Breast epithelium (tissue), 4 donors: Measurements from ENCODE around the gene NEU1. TPM values are rescaled to one million over a fixed set of nuclear protein-coding genes. Genes with fewer than 3 reads are reported as not detected.
A peak's percentile ranks its signal among the peaks of the same experiment; 100 is the strongest.
"Not testable (repeated sequence)": the region's sequence is repeated elsewhere in the genome, so short reads cannot be mapped to it uniquely, and the experiment has no call there.

Experiments used
- DNase-seq, 2 donors: peaks; one replicate each; pipeline ENCODE4 v3.0.0-alpha.2; 2019; ENCODE audit warnings: low spot score in 2 of 2
- H3K27ac ChIP-seq, 2 donors: fragments of 200-600 bp; sonication (generic) in 1 of 2; one replicate each; pipeline ENCODE4 v1.5.1; 2016 to 2019; ENCODE audit warnings: mild to moderate bottlenecking in 1 of 2
- H3K27me3 ChIP-seq, 2 donors: fragments of 200-600 bp; sonication (generic) in 1 of 2; one replicate each; pipeline versions ENCODE4 v1.5.1 to v1.6.0; 2017 to 2019; ENCODE audit warnings: control low read depth in 1 of 2, mild to moderate bottlenecking in 1 of 2
- H3K36me3 ChIP-seq: fragments of 200-600 bp; one replicate; pipeline ENCODE4 v1.5.1; 2019
- H3K4me1 ChIP-seq, 2 donors: fragments of 200-600 bp; sonication (generic); one replicate each; pipeline ENCODE4 v1.5.1; 2016 to 2019; ENCODE audit warnings: control low read depth in 1 of 2
- H3K4me3 ChIP-seq, 3 donors: fragments of 200-600 bp; sonication (generic); 1 replicate in 2 of 3; 2 replicates in 1 of 3; pipeline ENCODE4 v1.5.1; 2016 to 2019; ENCODE audit warnings: mild to moderate bottlenecking in 3 of 3, moderate library complexity in 2 of 3
- H3K9me3 ChIP-seq, 2 donors: fragments of 200-600 bp; sonication (generic) in 1 of 2; one replicate each; pipeline ENCODE4 v1.5.1; 2016 to 2019; ENCODE audit warnings: control low read depth in 1 of 2
- CTCF ChIP-seq, 3 donors: fragments of 450-650 bp; IDR thresholded peaks; one replicate each; pipeline ENCODE4 v1.5.1; 2016 to 2017; ENCODE audit warnings: antibody characterized with exemption in 3 of 3, mild to moderate bottlenecking in 3 of 3, moderate library complexity in 3 of 3
- POLR2A ChIP-seq: fragments of 450-650 bp; IDR thresholded peaks from one replicate; pipeline ENCODE4 v1.6.1; 2016; ENCODE audit warnings: antibody characterized with exemption, mild to moderate bottlenecking, moderate library complexity
- POLR2AphosphoS5 ChIP-seq, 3 donors: sonication (generic); formaldehyde crosslinking; IDR thresholded peaks; one replicate each; pipeline ENCODE4 v1.6.1; 2017; ENCODE audit warnings: antibody characterized with exemption in 3 of 3
- intact Hi-C: fragments of 100-400 bp; cut with DNase I; formaldehyde crosslinking; loops from one replicate; pipeline ENCODE4 v1.15.1; 2023; ENCODE audit warnings: low total_unique reads
- total RNA-seq, 3 donors: library from RNA; depleted of rRNA; stranded (reverse); fragments of >200 nt; gene quantifications; one replicate each; pipeline ENCODE4 v1.1.0, GENCODE V29; 2016

Gene NEU1
- total RNA-seq, 3 donors from 2014 or later = 44.6 to 57.3 (median 48.9) TPM

DNA sequence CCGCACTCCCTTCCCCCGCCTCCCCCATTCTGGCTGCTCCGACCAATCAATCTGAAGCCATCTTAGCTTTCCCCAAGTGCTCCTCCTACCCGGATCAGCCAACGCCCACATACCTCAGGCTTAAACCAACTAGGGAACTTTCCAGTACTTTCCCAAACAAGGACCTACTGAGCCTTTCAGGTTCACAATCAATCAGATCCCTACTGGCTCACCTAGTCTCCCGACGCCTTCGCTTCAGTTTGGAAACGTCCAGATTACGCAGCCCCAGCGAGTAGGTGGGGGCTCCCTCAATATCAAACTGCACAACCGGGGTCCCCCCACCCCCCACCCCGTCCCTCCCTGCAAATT is 48.0 kb downstream of the NEU1 start:
- intact Hi-C loops = no loop called here
- H3K4me3 ChIP-seq = peak overlapping the region; percentile 57 to 75 (median 64)
- TF ChIP-seq CTCF (IDR thresholded peaks at IDR 0.05) (no peak), POLR2AphosphoS5 (IDR thresholded peaks at IDR 0.05) (peak; percentile 59 to 89 (median 87)), POLR2A (peak; percentile 22)
- H3K36me3 ChIP-seq = no peaks in the 10 kb centered on the region
- peaks cover 0 to 5% of the 10 kb centered on the region in 2 donors for H3K4me1 ChIP-seq
- DNase-seq = peak; percentile 97 to 98
- no peaks in the 10 kb centered on the region for H3K9me3 ChIP-seq
- peak overlapping the region; percentile 99 to 100 for H3K27ac ChIP-seq
- H3K27me3 ChIP-seq = no peaks in the 10 kb centered on the region

- TF ChIP-seq POLR2A = no peak
- H3K4me1 ChIP-seq = peaks cover 0 to 5% of the 10 kb centered on the region in 2 donors
- H3K27ac ChIP-seq = peak overlapping the region; percentile 99 to 100
- H3K9me3 ChIP-seq = no peaks in the 10 kb centered on the region
- DNase-seq = no peak
- H3K27me3 ChIP-seq = no peaks in the 10 kb centered on the region
- intact Hi-C loops = no loop called here
- H3K36me3 ChIP-seq = no peaks in the 10 kb centered on the region
- H3K4me3 ChIP-seq = peak overlapping the region in 2 of 3 donors; percentile 64 to 75
These were observed 49.2 kb downstream of the NEU1 start for GRCh38 chr6:31813465-31813849.

GRCh38 chr6:31811645-31812044 is 51.0 kb downstream of the NEU1 start:
- TF ChIP-seq CTCF (IDR thresholded peaks at IDR 0.05) (no peak), POLR2A (no peak), POLR2AphosphoS5 (IDR thresholded peaks at IDR 0.05) (no peak)
- H3K36me3 ChIP-seq = no peaks in the 10 kb centered on the region
- no peak overlapping the region for H3K4me3 ChIP-seq
- intact Hi-C loops = no loop called here
- H3K4me1 ChIP-seq = peaks cover 0 to 5% of the 10 kb centered on the region in 2 donors
- H3K9me3 ChIP-seq = no peaks in the 10 kb centered on the region
- DNase-seq = no peak
- no peak overlapping the region for H3K27ac ChIP-seq
- no peaks in the 10 kb centered on the region for H3K27me3 ChIP-seq

DNA sequence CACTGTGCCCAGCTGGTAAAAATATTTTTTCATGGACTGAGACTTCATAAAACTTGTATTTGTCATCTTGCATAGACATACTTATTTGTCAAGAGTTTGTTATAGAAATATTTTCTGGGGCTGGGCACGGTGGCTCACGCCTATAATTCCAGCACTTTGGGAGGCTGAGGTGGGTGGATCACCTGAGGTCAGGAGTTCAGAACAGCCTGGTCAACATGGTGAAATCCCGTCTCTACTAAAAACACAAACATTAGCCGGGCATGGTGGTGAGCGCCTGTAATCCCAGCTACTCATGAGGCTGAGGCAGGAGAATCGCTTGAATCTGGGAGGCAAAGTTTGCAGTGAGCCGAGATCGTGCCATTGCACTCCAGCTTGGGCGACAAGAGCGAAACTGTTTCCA is 54.0 kb downstream of the NEU1 start:
- H3K27ac ChIP-seq, H3K27me3 ChIP-seq, H3K4me3 ChIP-seq, DNase-seq, H3K36me3 ChIP-seq, intact Hi-C loops, H3K9me3 ChIP-seq, H3K4me1 ChIP-seq: not testable (repeated sequence)

Other genes with a start within 250 kb of the NEU1 start
- gene AIF1, start 247.6 kb downstream of the NEU1 start, total RNA-seq = 10 to 100 TPM; 26.9 to 54.1 (median 28.2) TPM
- gene PRRC2A, start 242.1 kb downstream of the NEU1 start, total RNA-seq = 10 to 100 TPM; 42.7 to 57.2 (median 57.0) TPM
- gene BAG6, start 210.2 kb downstream of the NEU1 start, total RNA-seq = 100 to 1,000 TPM; 154 to 170 (median 157) TPM
- 1 to 10 TPM; 1.3 to 4.8 (median 4.6) TPM for gene APOM, start 206.9 kb downstream of the NEU1 start, total RNA-seq
- 10 to 100 TPM; 20.3 to 27.4 (median 24.8) TPM for gene C6orf47, start 202.0 kb downstream of the NEU1 start, total RNA-seq
- 10 to 100 TPM; 16.2 to 22.2 (median 20.0) TPM for gene GPANK1, start 197.8 kb downstream of the NEU1 start, total RNA-seq
- 100 to 1,000 TPM; 135 to 180 (median 178) TPM for gene CSNK2B, start 196.7 kb downstream of the NEU1 start, total RNA-seq
- 10 to 100 TPM in 1 of 3 donors, 1 to 10 TPM in 2; 6.2 to 12.7 (median 8.5) TPM for gene LY6G5B, start 192.8 kb downstream of the NEU1 start, total RNA-seq
- 1 to 10 TPM in 1 of 3 donors, under 1 TPM in 2; 0.33 to 1.9 (median 0.64) TPM for gene LY6G5C, start 181.8 kb downstream of the NEU1 start, total RNA-seq
- 10 to 100 TPM; 42.6 to 62.6 (median 50.5) TPM for gene ABHD16A, start 159.5 kb downstream of the NEU1 start, total RNA-seq
- not detected for gene LY6G6F, start 156.0 kb downstream of the NEU1 start, total RNA-seq
- not detected for gene LY6G6D, start 147.5 kb downstream of the NEU1 start, total RNA-seq
- not detected for gene LY6G6C, start 141.1 kb downstream of the NEU1 start, total RNA-seq
- under 1 TPM in 1 of 3 donors, not detected in 2; 0.16 TPM for gene MPIG6B, start 139.4 kb downstream of the NEU1 start, total RNA-seq
- gene DDAH2, start 133.5 kb downstream of the NEU1 start, total RNA-seq = 100 to 1,000 TPM in 2 of 3 donors, 10 to 100 TPM in 1; 100.0 to 212 (median 115) TPM
- gene CLIC1, start 126.3 kb downstream of the NEU1 start, total RNA-seq = 100 to 1,000 TPM; 266 to 325 (median 318) TPM
- gene MSH5, start 122.8 kb downstream of the NEU1 start, total RNA-seq = 10 to 100 TPM in 1 of 3 donors, 1 to 10 TPM in 2; 7.9 to 13.4 (median 8.0) TPM
- gene SAPCD1, start 100.2 kb downstream of the NEU1 start, total RNA-seq = 1 to 10 TPM in 2 of 3 donors, not detected in 1; 1.6 to 2.0 TPM
- gene VWA7, start 85.5 kb downstream of the NEU1 start, total RNA-seq = 1 to 10 TPM in 1 of 3 donors, under 1 TPM in 1, not detected in 1; under 0.01 to 1.6 TPM
- gene VARS1, start 67.1 kb downstream of the NEU1 start, total RNA-seq = 10 to 100 TPM; 19.2 to 35.4 (median 26.2) TPM
- gene LSM2, start 55.9 kb downstream of the NEU1 start, total RNA-seq = 10 to 100 TPM; 28.7 to 39.7 (median 32.6) TPM
- gene HSPA1L, start 47.5 kb downstream of the NEU1 start, total RNA-seq = 1 to 10 TPM; 1.3 to 1.9 (median 1.6) TPM
- gene HSPA1A, start 47.3 kb downstream of the NEU1 start, total RNA-seq = 100 to 1,000 TPM; 136 to 459 (median 202) TPM
- gene HSPA1B, start 35.1 kb downstream of the NEU1 start, total RNA-seq = 100 to 1,000 TPM; 113 to 376 (median 232) TPM
- gene SLC44A4, start 16.2 kb upstream of the NEU1 start, total RNA-seq = 10 to 100 TPM in 2 of 3 donors, under 1 TPM in 1; 0.32 to 35.4 (median 10.5) TPM
- 10 to 100 TPM; 34.6 to 37.5 (median 37.0) TPM for gene EHMT2, start 34.9 kb upstream of the NEU1 start, total RNA-seq
- 1 to 10 TPM in 2 of 3 donors, under 1 TPM in 1; 0.64 to 3.3 (median 1.9) TPM for gene ZBTB12, start 39.3 kb upstream of the NEU1 start, total RNA-seq
- gene C2, start 64.9 kb upstream of the NEU1 start, total RNA-seq = 10 to 100 TPM; 10.2 to 54.2 (median 15.4) TPM
- 100 to 1,000 TPM in 2 of 3 donors, 10 to 100 TPM in 1; 36.3 to 177 (median 130) TPM for gene CFB, start 83.3 kb upstream of the NEU1 start, total RNA-seq
- gene NELFE, start 96.2 kb upstream of the NEU1 start, total RNA-seq = 10 to 100 TPM; 77.3 to 92.7 (median 90.1) TPM
- gene SKIC2, start 96.4 kb upstream of the NEU1 start, total RNA-seq = 10 to 100 TPM; 30.7 to 46.5 (median 43.9) TPM
- 10 to 100 TPM; 12.0 to 28.4 (median 22.0) TPM for gene DXO, start 109.3 kb upstream of the NEU1 start, total RNA-seq
- gene C4A, start 119.2 kb upstream of the NEU1 start, total RNA-seq = 100 to 1,000 TPM in 2 of 3 donors, 1 to 10 TPM in 1; 7.2 to 275 (median 230) TPM
- 100 to 1,000 TPM in 2 of 3 donors, 1 to 10 TPM in 1; 5.6 to 323 (median 298) TPM for gene C4B, start 152.0 kb upstream of the NEU1 start, total RNA-seq
- 10 to 100 TPM in 1 of 3 donors, 1 to 10 TPM in 1, not detected in 1; 1.6 to 14.1 TPM for gene CYP21A2, start 175.6 kb upstream of the NEU1 start, total RNA-seq
- 100 to 1,000 TPM in 1 of 3 donors, 10 to 100 TPM in 2; 32.9 to 109 (median 89.8) TPM for gene TNXB, start 246.5 kb upstream of the NEU1 start, total RNA-seq